Neural progenitor cell (in vitro differentiated cells): Measurements from ENCODE around the gene MIDN. TPM values are rescaled to one million over a fixed set of nuclear protein-coding genes. Genes with fewer than 3 reads are reported as not detected.

Experiments used
- DNase-seq: peaks from one replicate; pipeline ENCODE4 v3.0.0-alpha.2; 2016; ENCODE audit warnings: low spot score
- H2AFZ ChIP-seq: fragments of 200-600 bp; sonication (generic); replicated peaks from 2 replicates; pipeline ENCODE4 v1.6.1; 2016; ENCODE audit warnings: antibody characterized with exemption
- H3F3A ChIP-seq: fragments of 200-600 bp; sonication (generic); 2 replicates; pipeline ENCODE4 v1.6.1; 2016; ENCODE audit warnings: antibody characterized with exemption, low read depth
- H3K27ac ChIP-seq: fragments of 200-600 bp; sonication (generic); 2 replicates; pipeline ENCODE4 v1.5.1; 2016; ENCODE audit warnings: mild to moderate bottlenecking
- H3K27me3 ChIP-seq: fragments of 200-600 bp; sonication (generic); 2 replicates; pipeline ENCODE4 v1.6.1; 2016; ENCODE audit warnings: mild to moderate bottlenecking, moderate library complexity
- H3K36me3 ChIP-seq: fragments of 200-600 bp; sonication (generic); 2 replicates; pipeline ENCODE4 v1.5.1; 2016
- H3K4me1 ChIP-seq: fragments of 200-600 bp; sonication (generic); 2 replicates; pipeline ENCODE4 v1.6.1; 2016; ENCODE audit warnings: mixed run types
- H3K4me2 ChIP-seq: fragments of 200-600 bp; sonication (generic); 2 replicates; pipeline ENCODE4 v1.6.1; 2016
- H3K4me3 ChIP-seq: fragments of 200-600 bp; sonication (generic); 2 replicates; pipeline ENCODE4 v1.5.1; 2016
- H3K79me2 ChIP-seq: fragments of 200-600 bp; sonication (generic); 2 replicates; pipeline ENCODE4 v1.6.1; 2016; ENCODE audit warnings: low read depth
- H3K9ac ChIP-seq: fragments of 200-600 bp; sonication (generic); 2 replicates; pipeline ENCODE4 v1.6.1; 2016
- H3K9me3 ChIP-seq: fragments of 200-600 bp; sonication (generic); 2 replicates; pipeline ENCODE4 v1.5.1; 2016; ENCODE audit warnings: low read depth
- H4K20me1 ChIP-seq: fragments of 200-600 bp; sonication (generic); 2 replicates; pipeline ENCODE4 v1.6.1; 2016; ENCODE audit warnings: low read depth
- H3K27ac Mint-ChIP-seq: 3 replicates; pipeline ENCODE4 v1.8.0; 2021; ENCODE audit warnings: mixed read lengths
- H3K27me3 Mint-ChIP-seq: 2 replicates; pipeline ENCODE4 v1.8.0; 2022; ENCODE audit warnings: low read depth, mild to moderate bottlenecking, inconsistent platforms, moderate library complexity, mixed read lengths; ENCODE audit not compliant: insufficient read depth
- H3K36me3 Mint-ChIP-seq: 3 replicates; pipeline ENCODE4 v1.8.0; 2021; ENCODE audit warnings: mixed read lengths
- H3K4me1 Mint-ChIP-seq: 3 replicates; pipeline ENCODE4 v1.8.0; 2021; ENCODE audit warnings: mixed read lengths
- H3K4me3 Mint-ChIP-seq: 3 replicates; pipeline ENCODE4 v1.8.0; 2021; ENCODE audit warnings: mild to moderate bottlenecking, moderate library complexity, mixed read lengths
- H3K9me3 Mint-ChIP-seq: 3 replicates; pipeline ENCODE4 v1.8.0; 2020; ENCODE audit warnings: mixed read lengths
- CTCF ChIP-seq: fragments of 200-600 bp; sonication (generic); IDR thresholded peaks from 2 replicates; pipeline ENCODE4 v1.5.1; 2017; ENCODE audit warnings: antibody characterized with exemption, mild to moderate bottlenecking
- EZH2 ChIP-seq: fragments of 200-600 bp; sonication (generic); IDR thresholded peaks from 2 replicates; pipeline ENCODE4 v1.6.1; 2017; ENCODE audit warnings: antibody characterized with exemption, mild to moderate bottlenecking, moderate library complexity
- EZH2phosphoT487 ChIP-seq: fragments of 200-600 bp; sonication (generic); IDR thresholded peaks from 2 replicates; pipeline ENCODE4 v1.6.1; 2017; ENCODE audit warnings: antibody characterized with exemption
- total RNA-seq: library from RNA; depleted of rRNA; stranded (reverse); fragments of >200 nt; gene quantifications from 2 replicates; pipeline ENCODE4 v1.2.3, GENCODE V29; 2015; ENCODE audit warnings: low replicate concordance

MIDN gene
- total RNA-seq, 1 donor from 2014 or later, result 16.1 TPM

DNA sequence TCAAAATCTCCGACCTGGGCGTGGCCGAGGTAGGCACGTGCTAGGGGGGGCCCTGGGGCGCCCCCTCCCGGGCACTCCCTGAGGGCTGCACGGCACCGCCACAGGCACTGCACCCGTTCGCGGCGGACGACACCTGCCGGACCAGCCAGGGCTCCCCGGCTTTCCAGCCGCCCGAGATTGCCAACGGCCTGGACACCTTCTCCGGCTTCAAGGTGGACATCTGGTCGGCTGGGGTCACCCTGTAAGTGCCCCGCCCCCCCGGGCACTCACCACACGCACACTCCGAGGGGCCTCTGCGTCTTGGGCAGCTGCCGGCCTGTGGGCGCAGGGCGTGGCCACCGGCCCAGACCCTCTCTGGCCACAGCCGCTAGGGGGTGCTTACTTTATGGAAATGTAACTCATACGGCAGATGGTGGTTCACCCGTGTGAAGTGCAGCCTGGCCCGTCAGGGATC, 27.9 kb upstream of the MIDN start:
- no peaks in the 10 kb centered on the region for H3K27me3 ChIP-seq
- no peak for DNase-seq

DNA sequence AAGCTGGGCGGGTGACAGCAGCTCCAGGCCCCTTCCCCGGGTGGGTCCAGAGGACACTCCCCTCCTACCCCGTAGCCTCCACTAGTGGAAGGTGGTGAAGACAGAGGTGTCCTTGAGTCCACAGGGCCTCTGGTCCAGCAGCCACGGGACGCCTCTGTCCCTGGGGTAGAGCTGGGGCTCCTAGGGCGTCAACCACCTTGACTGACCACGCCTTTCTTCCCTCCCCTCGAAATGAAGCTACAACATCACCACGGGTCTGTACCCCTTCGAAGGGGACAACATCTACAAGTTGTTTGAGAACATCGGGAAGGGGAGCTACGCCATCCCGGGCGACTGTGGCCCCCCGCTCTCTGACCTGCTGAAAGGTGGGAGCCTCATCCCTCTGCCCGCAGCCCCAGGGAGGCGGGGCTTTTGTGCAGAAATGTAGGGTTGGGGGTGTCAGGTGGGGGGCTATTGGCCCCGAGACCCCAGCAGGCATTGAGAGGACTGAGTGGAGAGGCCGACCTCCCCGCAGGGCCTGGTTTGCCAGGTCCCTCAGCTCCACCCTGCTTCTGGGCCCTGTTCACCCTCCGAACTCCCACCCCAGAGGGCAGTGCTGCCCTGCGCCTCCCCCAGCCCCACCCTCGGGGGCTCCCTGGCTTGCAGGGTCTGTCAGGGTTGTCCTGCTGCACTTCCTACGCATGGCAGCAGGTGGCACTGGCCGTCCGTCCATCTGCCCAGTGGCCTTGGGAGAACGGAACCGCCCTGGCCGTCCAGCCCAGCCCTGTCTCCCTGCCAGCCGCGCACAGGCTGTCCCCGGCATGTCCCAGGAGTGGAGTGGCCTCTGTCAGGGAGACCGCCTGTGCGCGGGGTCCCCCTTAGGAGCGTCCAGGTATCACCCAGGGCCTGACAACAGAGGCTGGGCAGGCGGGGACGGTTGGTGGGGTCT, 27.1 kb upstream of the MIDN start:
- H3K27me3 ChIP-seq, result no peaks in the 10 kb centered on the region
- no peak overlapping the region for H3K4me3 Mint-ChIP-seq

More for the DNA sequence above, 27.9 kb upstream of the MIDN start:
- TF ChIP-seq CTCF, result no peak
- no peak for TF ChIP-seq EZH2
- no peak for TF ChIP-seq EZH2phosphoT487
- no peak overlapping the region for H3K4me3 ChIP-seq
- peaks cover 4% of the 10 kb centered on the region for H3F3A ChIP-seq
- Mint-ChIP-seq H3K4me1 (peaks cover 13% of the 10 kb centered on the region), H3K27me3 (no peaks in the 10 kb centered on the region), H3K4me3 (no peak overlapping the region), H3K27ac (no peak overlapping the region), H3K9me3 (no peaks in the 10 kb centered on the region), H3K36me3 (no peaks in the 10 kb centered on the region)
- no peak overlapping the region for H2AFZ ChIP-seq
- H3K4me2 ChIP-seq, result no peak overlapping the region
- no peaks in the 10 kb centered on the region for H3K9me3 ChIP-seq
- no peaks in the 10 kb centered on the region for H3K36me3 ChIP-seq
- no peaks in the 10 kb centered on the region for H3K4me1 ChIP-seq
- no peak overlapping the region for H3K9ac ChIP-seq
- peaks cover 74% of the 10 kb centered on the region for H4K20me1 ChIP-seq
- H3K27ac ChIP-seq, result no peak overlapping the region
- peaks cover 39% of the 10 kb centered on the region for H3K79me2 ChIP-seq

GRCh38 chr19:1221904-1222255, 26.5 kb upstream of the MIDN start:
- Histone ChIP-seq H3K9ac (no peak overlapping the region), H3K9me3 (no peaks in the 10 kb centered on the region), H2AFZ (no peak overlapping the region), H4K20me1 (peaks cover 63% of the 10 kb centered on the region), H3K36me3 (no peaks in the 10 kb centered on the region), H3K4me1 (no peaks in the 10 kb centered on the region), H3K4me2 (no peak overlapping the region), H3K27ac (no peak overlapping the region), H3K4me3 (no peak overlapping the region), H3F3A (peaks cover 4% of the 10 kb centered on the region), H3K79me2 (peaks cover 25% of the 10 kb centered on the region), H3K27me3 (no peaks in the 10 kb centered on the region)
- TF ChIP-seq CTCF (no peak), EZH2phosphoT487 (no peak), EZH2 (no peak)
- H3K4me1 Mint-ChIP-seq, result peaks cover 8% of the 10 kb centered on the region
- no peak overlapping the region for H3K27ac Mint-ChIP-seq
- no peaks in the 10 kb centered on the region for H3K27me3 Mint-ChIP-seq
- no peaks in the 10 kb centered on the region for H3K9me3 Mint-ChIP-seq
- DNase-seq, result no peak
- no peaks in the 10 kb centered on the region for H3K36me3 Mint-ChIP-seq
- no peak overlapping the region for H3K4me3 Mint-ChIP-seq

More for the DNA sequence above, 27.1 kb upstream of the MIDN start:
- no peaks in the 10 kb centered on the region for H3K36me3 ChIP-seq
- H3F3A ChIP-seq, result peaks cover 4% of the 10 kb centered on the region
- H3K36me3 Mint-ChIP-seq, result no peaks in the 10 kb centered on the region
- peaks cover 70% of the 10 kb centered on the region for H4K20me1 ChIP-seq
- H3K27me3 Mint-ChIP-seq, result no peaks in the 10 kb centered on the region
- H3K79me2 ChIP-seq, result peaks cover 32% of the 10 kb centered on the region
- DNase-seq, result peak; percentile 75
- no peaks in the 10 kb centered on the region for H3K4me1 ChIP-seq
- peaks cover 9% of the 10 kb centered on the region for H3K4me1 Mint-ChIP-seq
- TF ChIP-seq CTCF (peak; percentile 65), EZH2 (no peak)
- no peak overlapping the region for H3K27ac Mint-ChIP-seq
- no peak overlapping the region for H3K4me2 ChIP-seq
- H3K27ac ChIP-seq, result no peak overlapping the region
- H3K9ac ChIP-seq, result no peak overlapping the region
- H3K9me3 ChIP-seq, result no peaks in the 10 kb centered on the region
- no peak overlapping the region for H2AFZ ChIP-seq
- no peaks in the 10 kb centered on the region for H3K9me3 Mint-ChIP-seq
- H3K4me3 ChIP-seq, result no peak overlapping the region
